Loucy (cell line): ENCODE data around the gene ARL14.

Experiments
- H2AFZ ChIP-seq: fragments of 200-600 bp; sonication (generic); 2 replicates; pipeline ENCODE4 v1.6.0; 2016; ENCODE audit warnings: antibody characterized with exemption, mild to moderate bottlenecking, low read length, moderate library complexity
- H3F3A ChIP-seq: fragments of 200-600 bp; 2 replicates; pipeline ENCODE4 v1.6.0; 2016; ENCODE audit warnings: antibody characterized with exemption, low read depth, mild to moderate bottlenecking
- H3K27me3 ChIP-seq: fragments of 200-600 bp; sonication (generic); 2 replicates; pipeline ENCODE4 v1.6.1; 2014; ENCODE audit warnings: low read length, mild to moderate bottlenecking; ENCODE audit not compliant: insufficient read depth, poor library complexity, severe bottlenecking
- H3K36me3 ChIP-seq: fragments of 200-600 bp; sonication (generic); 2 replicates; pipeline ENCODE4 v1.6.1; 2016; ENCODE audit warnings: low read length; ENCODE audit not compliant: insufficient read depth
- H3K4me1 ChIP-seq: fragments of 200-600 bp; sonication (generic); 2 replicates; pipeline ENCODE4 v1.5.1; 2014; ENCODE audit warnings: low read length, mild to moderate bottlenecking; ENCODE audit not compliant: insufficient read depth, poor library complexity, severe bottlenecking
- H3K4me2 ChIP-seq: fragments of 200-600 bp; sonication (generic); 2 replicates; pipeline ENCODE4 v1.6.0; 2014; ENCODE audit warnings: antibody characterized with exemption, low read length, low read depth, mild to moderate bottlenecking; ENCODE audit not compliant: poor library complexity, severe bottlenecking
- H3K4me3 ChIP-seq: fragments of 200-600 bp; sonication (generic); 2 replicates; pipeline ENCODE4 v1.5.1; 2014; ENCODE audit warnings: low read length, mild to moderate bottlenecking, mixed read lengths; ENCODE audit not compliant: poor library complexity, severe bottlenecking
- H3K79me2 ChIP-seq: fragments of 200-600 bp; sonication (generic); 2 replicates; pipeline ENCODE4 v1.6.1; 2014; ENCODE audit warnings: low read length; ENCODE audit not compliant: insufficient read depth
- H3K9ac ChIP-seq: fragments of 200-600 bp; sonication (generic); 2 replicates; pipeline ENCODE4 v1.6.0; 2014; ENCODE audit warnings: mild to moderate bottlenecking, low read depth, low read length, moderate library complexity; ENCODE audit not compliant: poor library complexity, severe bottlenecking
- H3K9me2 ChIP-seq: fragments of 200-600 bp; sonication (generic); replicated peaks from 2 replicates; pipeline ENCODE4 v1.6.1; 2016; ENCODE audit warnings: low read depth, low read length, mixed read lengths
- H3K9me3 ChIP-seq: fragments of 200-600 bp; sonication (generic); 2 replicates; pipeline ENCODE4 v1.6.1; 2014; ENCODE audit warnings: mild to moderate bottlenecking, antibody characterized with exemption, low read length, low read depth; ENCODE audit not compliant: insufficient read depth
- H4K20me1 ChIP-seq: fragments of 200-600 bp; sonication (generic); 2 replicates; pipeline ENCODE4 v1.6.0; 2014; ENCODE audit warnings: antibody characterized with exemption, low read length, mild to moderate bottlenecking; ENCODE audit not compliant: insufficient read depth, poor library complexity, severe bottlenecking
- EZH2phosphoT487 ChIP-seq: fragments of 200-600 bp; IDR thresholded peaks from 2 replicates; pipeline ENCODE4 v1.6.1; 2018; ENCODE audit warnings: antibody characterized with exemption, mild to moderate bottlenecking, moderate library complexity, borderline replicate concordance
- TF ChIP-seq, protein P1 (sequence below): fragments of 200-600 bp; sonication (generic); conservative IDR thresholded peaks from 2 replicates; pipeline ENCODE4 v1.5.1; 2014; ENCODE audit warnings: mild to moderate bottlenecking, antibody characterized with exemption, low read length

The ARL14 gene

DNA sequence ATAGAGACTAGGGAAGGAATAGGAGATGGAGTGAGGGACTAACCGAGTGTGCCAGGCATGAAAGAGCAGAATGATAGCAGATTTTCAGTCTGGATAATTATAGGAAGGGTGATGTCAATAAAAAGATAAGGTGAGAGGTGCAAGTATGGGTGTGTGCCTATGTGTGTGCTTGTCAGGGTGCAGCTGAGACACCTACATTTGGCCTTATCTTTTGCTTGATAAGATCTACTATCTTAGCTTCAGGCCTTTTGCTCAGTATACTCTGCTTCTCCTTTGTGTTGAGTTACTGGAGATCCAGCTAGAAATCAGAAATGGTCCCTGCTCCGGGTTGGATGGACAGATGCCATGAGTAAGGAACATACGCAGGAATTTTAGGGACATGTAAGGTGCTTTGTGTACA is 17.4 kb downstream of the ARL14 start:
- Histone ChIP-seq H3K4me2 (no peak overlapping the region), H3K9ac (no peak overlapping the region), H4K20me1 (no peaks in the 10 kb centered on the region), H3K27me3 (no peaks in the 10 kb centered on the region), H3K79me2 (no peaks in the 10 kb centered on the region), H2AFZ (no peak overlapping the region), H3K9me2 (no peaks in the 10 kb centered on the region), H3K4me1 (no peaks in the 10 kb centered on the region), H3K36me3 (no peaks in the 10 kb centered on the region), H3F3A (no peaks in the 10 kb centered on the region), H3K4me3 (no peak overlapping the region), H3K9me3 (no peaks in the 10 kb centered on the region)
- TF ChIP-seq, protein P1, sequence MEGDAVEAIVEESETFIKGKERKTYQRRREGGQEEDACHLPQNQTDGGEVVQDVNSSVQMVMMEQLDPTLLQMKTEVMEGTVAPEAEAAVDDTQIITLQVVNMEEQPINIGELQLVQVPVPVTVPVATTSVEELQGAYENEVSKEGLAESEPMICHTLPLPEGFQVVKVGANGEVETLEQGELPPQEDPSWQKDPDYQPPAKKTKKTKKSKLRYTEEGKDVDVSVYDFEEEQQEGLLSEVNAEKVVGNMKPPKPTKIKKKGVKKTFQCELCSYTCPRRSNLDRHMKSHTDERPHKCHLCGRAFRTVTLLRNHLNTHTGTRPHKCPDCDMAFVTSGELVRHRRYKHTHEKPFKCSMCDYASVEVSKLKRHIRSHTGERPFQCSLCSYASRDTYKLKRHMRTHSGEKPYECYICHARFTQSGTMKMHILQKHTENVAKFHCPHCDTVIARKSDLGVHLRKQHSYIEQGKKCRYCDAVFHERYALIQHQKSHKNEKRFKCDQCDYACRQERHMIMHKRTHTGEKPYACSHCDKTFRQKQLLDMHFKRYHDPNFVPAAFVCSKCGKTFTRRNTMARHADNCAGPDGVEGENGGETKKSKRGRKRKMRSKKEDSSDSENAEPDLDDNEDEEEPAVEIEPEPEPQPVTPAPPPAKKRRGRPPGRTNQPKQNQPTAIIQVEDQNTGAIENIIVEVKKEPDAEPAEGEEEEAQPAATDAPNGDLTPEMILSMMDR: no peak
- TF ChIP-seq EZH2phosphoT487: no peak

DNA sequence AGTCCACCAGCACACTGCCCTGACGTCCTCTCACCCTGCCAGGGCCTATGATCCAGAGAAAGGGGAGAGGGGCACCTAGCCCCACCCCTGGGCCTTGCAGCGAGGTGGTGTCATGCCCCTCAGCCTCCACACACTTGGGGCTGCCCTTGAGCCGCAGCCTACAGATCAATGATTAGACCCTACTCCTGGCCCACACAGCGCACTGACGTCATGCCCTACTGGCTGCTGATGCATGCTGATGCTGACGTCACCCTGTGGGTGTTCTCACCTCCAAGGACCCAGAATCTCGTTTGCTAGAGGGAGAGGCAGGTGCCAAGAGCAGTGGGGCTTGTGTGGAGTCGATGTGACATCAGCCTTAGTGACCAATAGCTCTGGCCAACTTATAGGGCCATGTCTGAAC is 18.0 kb downstream of the ARL14 start:
- no peak overlapping the region for H2AFZ ChIP-seq
- no peaks in the 10 kb centered on the region for H3F3A ChIP-seq
- no peaks in the 10 kb centered on the region for H3K27me3 ChIP-seq
- H3K79me2 ChIP-seq: no peaks in the 10 kb centered on the region
- H3K9me2 ChIP-seq: no peaks in the 10 kb centered on the region
- TF ChIP-seq, protein P1: no peak
- TF ChIP-seq EZH2phosphoT487: no peak
- H3K9me3 ChIP-seq: no peaks in the 10 kb centered on the region
- H3K36me3 ChIP-seq: no peaks in the 10 kb centered on the region
- no peak overlapping the region for H3K4me2 ChIP-seq
- no peak overlapping the region for H3K4me3 ChIP-seq
- no peaks in the 10 kb centered on the region for H4K20me1 ChIP-seq
- no peak overlapping the region for H3K9ac ChIP-seq
- H3K4me1 ChIP-seq: no peaks in the 10 kb centered on the region

GRCh38 chr3:160695915-160696327 is 19.0 kb downstream of the ARL14 start:
- Histone ChIP-seq H2AFZ (no peak overlapping the region), H3K4me2 (no peak overlapping the region)
- TF ChIP-seq EZH2phosphoT487: no peak
- TF ChIP-seq, protein P1: no peak

More at GRCh38 chr3:160695915-160696327, 19.0 kb downstream of the ARL14 start:
- Histone ChIP-seq H3F3A (no peaks in the 10 kb centered on the region), H3K9me3 (no peaks in the 10 kb centered on the region), H3K4me3 (no peak overlapping the region), H3K9me2 (no peaks in the 10 kb centered on the region), H4K20me1 (no peaks in the 10 kb centered on the region), H3K9ac (no peak overlapping the region), H3K27me3 (no peaks in the 10 kb centered on the region), H3K4me1 (no peaks in the 10 kb centered on the region), H3K79me2 (no peaks in the 10 kb centered on the region), H3K36me3 (no peaks in the 10 kb centered on the region)
